ENCODE measurements around the gene KLHL25. TPM values are rescaled to one million over a fixed set of nuclear protein-coding genes. Genes with fewer than 3 reads are reported as not detected.
A peak's percentile ranks its signal among the peaks of the same experiment; 100 is the strongest.

The KLHL25 gene
- total and polyA plus RNA-seq, 2 of the 8 experiments (the other 6 are each of a cell fraction or from before 2014, with no cell fraction given): 16.5 to 22.0 TPM

GRCh38 chr15:85785887-85786780 is 8.6 kb downstream of the KLHL25 start:
- Histone ChIP-seq H4K5ac (ENCODE audit: insufficient read length, low read depth, low read length) (no peak overlapping the region), H4K20me1 (replicated peaks in 1 of 2; ENCODE audit: control insufficient read depth in 1 of 2, insufficient read depth in 2 of 2, low read length in 2 of 2) (peaks cover 17 to 26% of the 10 kb centered on the region in 2 experiments), H3K79me1 (ENCODE audit: low read depth, low read length) (peaks cover 23% of the 10 kb centered on the region), H3K4me2 (ENCODE audit: insufficient read depth in 1 of 2, low read depth in 2 of 2, low read length in 2 of 2) (peak overlapping the region in 1 of 2 experiments; percentile 21; a peak in 1 of 4 replicates), H3K4me1 (replicated peaks in 1 of 4; ENCODE audit: control insufficient read depth in 3 of 4, insufficient read depth in 4 of 4, low read length in 3 of 4) (peaks cover 0 to 21% (median 11%) of the 10 kb centered on the region in 4 experiments; a peak in 6 of 7 replicates), H3K79me2 (ENCODE audit: control insufficient read depth in 1 of 2, insufficient read depth in 2 of 2, low read length in 2 of 2) (peaks cover 8 to 91% of the 10 kb centered on the region in 2 experiments), H3K36me3 (ENCODE audit: control insufficient read depth in 2 of 4, insufficient read depth in 4 of 4, low read length in 3 of 4) (no peaks in the 10 kb centered on the region), H4K91ac (replicated peaks; ENCODE audit: insufficient read length, low read length) (no peak overlapping the region), H3K4ac (replicated peaks; ENCODE audit: insufficient read length, low read depth, low read length) (no peak overlapping the region), H2BK12ac (ENCODE audit: low read depth, low read length) (no peak overlapping the region), H2BK120ac (replicated peaks; ENCODE audit: low read depth, low read length) (no peak overlapping the region), H2BK5ac (ENCODE audit: low read depth, low read length) (no peak overlapping the region; the same call in 1 of the 2 replicates), H4K8ac (ENCODE audit: extremely low read depth, insufficient read depth, low read length) (no peak overlapping the region), H3K18ac (ENCODE audit: extremely low read depth, low read length) (no peak overlapping the region; the same call in 1 of the 2 replicates), H3K56ac (replicated peaks; ENCODE audit: insufficient read length, low read depth, low read length) (no peak overlapping the region), H3K27me3 (replicated peaks in 1 of 4; ENCODE audit: control insufficient read depth in 3 of 4, extremely low read depth in 1 of 4, insufficient read depth in 3 of 4, low read length in 3 of 4) (no peaks in the 10 kb centered on the region), H3K27ac (ENCODE audit: low read depth, low read length) (no peak overlapping the region), H3K23me2 (ENCODE audit: low read depth, low read length) (no peaks in the 10 kb centered on the region), H3K9ac (replicated peaks in 1 of 4; ENCODE audit: extremely low read depth in 1 of 4, low read depth in 3 of 4, low read length in 3 of 4) (no peak overlapping the region), H3K14ac (ENCODE audit: insufficient read length) (no peak overlapping the region), H2AK5ac (ENCODE audit: low read depth, low read length) (no peak overlapping the region), H2BK20ac (ENCODE audit: low read length) (no peak overlapping the region), H2BK15ac (ENCODE audit: low read length) (peak overlapping the region; percentile 53; the same call in 1 of the 2 replicates), H3K9me3 (ENCODE audit: insufficient read depth in 2 of 2, low read depth in 1 of 2, low read length in 1 of 2) (no peaks in the 10 kb centered on the region), H2AFZ (ENCODE audit: low read length) (no peak overlapping the region), H3K23ac (ENCODE audit: insufficient read length) (no peak overlapping the region), H3K4me3 (ENCODE audit: extremely low read depth in 1 of 4, insufficient read depth in 2 of 4, low read depth in 3 of 4, low read length in 4 of 4) (no peak overlapping the region)
- 82% methylated on average over 10 of the region's 10 CpGs; no CpG with 5 or more reads in 1 of the 2 experiments for WGBS, 2 experiments (ENCODE audit: extremely low coverage in 1 of 2, insufficient coverage in 1 of 2, insufficient read length in 1 of 2, insufficient replicate concordance in 2 of 2, low coverage in 1 of 2, low lambda C conversion rate in 2 of 2, missing lambda C conversion rate in 1 of 2)
- FAIRE-seq: no peak
- DNase-seq (ENCODE audit: low read depth in 1 of 2, low spot score in 2 of 2): no peak
- ChIA-PET POLR2A (ENCODE audit: partially characterized antibody) (interaction anchor here (1.1 to 1.2 kb wide), 2 partner anchors 9 to 34 kb away, joined by 3 to 4 read pairs; no protein-coding TSS in a partner anchor), CTCF (ENCODE audit: partially characterized antibody) (interaction anchor here (0.7 to 4.4 kb wide), 6 partner anchors 8 to 56 kb away, joined by 3 to 16 read pairs (median 3); no protein-coding TSS in a partner anchor)
- TF ChIP-seq CREB1 (IDR thresholded peaks at IDR 0.05): no peak
- TF ChIP-seq HDAC2 (IDR thresholded peaks at IDR 0.05; ENCODE audit: borderline replicate concordance in 1 of 2, low read depth in 2 of 2, low read length in 2 of 2): no peak
- TF ChIP-seq TCF12 (IDR thresholded peaks at IDR 0.05; ENCODE audit: low read depth, low read length): no peak
- no peak for TF ChIP-seq TBP (IDR thresholded peaks at IDR 0.05; ENCODE audit: low read depth, low read length)
- no peak for TF ChIP-seq GABPA (IDR thresholded peaks at IDR 0.05; ENCODE audit: borderline replicate concordance, insufficient read depth, low read length)
- no peak for TF ChIP-seq NANOG (IDR thresholded peaks at IDR 0.05; ENCODE audit: insufficient read depth, low read depth, low read length, poor library complexity, severe bottlenecking)
- no peak for TF ChIP-seq CBX8 (IDR thresholded peaks at IDR 0.05; ENCODE audit: borderline replicate concordance, low read depth, low read length)
- no peak for TF ChIP-seq HDAC6 (IDR thresholded peaks at IDR 0.05; ENCODE audit: low read depth, low read length)
- TF ChIP-seq YY1 (IDR thresholded peaks at IDR 0.05; ENCODE audit: low read depth, low read length): no peak
- no peak for TF ChIP-seq SIN3A (conservative IDR thresholded peaks at IDR 0.05 in 1 of 2, IDR thresholded peaks at IDR 0.05 in 1 of 2; ENCODE audit: low read depth in 1 of 2, low read length in 2 of 2)
- no peak for TF ChIP-seq SUZ12 (IDR thresholded peaks at IDR 0.05; ENCODE audit: low read length)
